K562 (cell line): Measurements from ENCODE around the gene HPCAL1. TPM values are rescaled to one million over a fixed set of nuclear protein-coding genes. Genes with fewer than 3 reads are reported as not detected.
A peak's percentile ranks its signal among the peaks of the same experiment; 100 is the strongest.

Experiments
- BRD4 ChIP-seq: fragments of 200-600 bp; sonication (generic); IDR thresholded peaks from 2 replicates; pipeline ENCODE4 v1.6.1; 2017; ENCODE audit warnings: inconsistent platforms
- FOXP4 ChIP-seq: sonication (generic); formaldehyde crosslinking; IDR thresholded peaks from 2 replicates; pipeline ENCODE4 v1.8.0; 2022; ENCODE audit warnings: mild to moderate bottlenecking, missing genetic modification reagents, borderline replicate concordance
- MEF2D ChIP-seq: conservative IDR thresholded peaks from 2 replicates; pipeline ENCODE4 v1.6.1; 2016; ENCODE audit warnings: low read depth, missing genetic modification characterization, missing compliant biosample characterization
- PTRF ChIP-seq: fragments of 450-650 bp; IDR thresholded peaks from 2 replicates; pipeline ENCODE4 v1.6.1; 2016; ENCODE audit warnings: mild to moderate bottlenecking, missing genetic modification characterization, missing compliant biosample characterization
- RBM22 ChIP-seq: fragments of 200-400 bp; formaldehyde crosslinking; IDR thresholded peaks from 2 replicates; pipeline ENCODE4 v1.6.1; 2018; ENCODE audit warnings: low read length, low read depth; ENCODE audit not compliant: poor library complexity, severe bottlenecking
- TRIM24 ChIP-seq, 2 experiments: fragments of 450-650 bp; IDR thresholded peaks; 2 replicates each; pipeline ENCODE4 v1.6.1; 2016
- ZBED1 ChIP-seq: IDR thresholded peaks from 2 replicates; pipeline ENCODE4 v1.6.1; 2014
- ZBTB33 ChIP-seq: sonication (generic); formaldehyde crosslinking; IDR thresholded peaks from 2 replicates; pipeline ENCODE4 v1.8.1; 2023; ENCODE audit warnings: mild to moderate bottlenecking, missing genetic modification reagents
- ZNF644 ChIP-seq: fragments of 200-800 bp; sonication (Bioruptor generic); IDR thresholded peaks from 2 replicates; pipeline ENCODE4 v1.6.1; 2016; ENCODE audit warnings: low read depth, missing genetic modification characterization, missing compliant biosample characterization
- polyA plus RNA-seq, 8 experiments: library from polyadenylated mRNA; depleted of rRNA in 4 of 8; stranded (reverse) in 5 of 8; unstranded in 3 of 8; fragments of >200 nt; fragmentation: Nextera tagmentation in 2 of 8; fragmentation: Illumina TruSeq in 1 of 8; extraction: Ambion mirVana in 2 of 8; extraction: Trizol in 1 of 8; gene quantifications; 2 replicates each; pipeline versions ENCODE4 v1.2.1 to v1.2.3, GENCODE V29; 2011 to 2014; ENCODE audit warnings: inconsistent platforms in 1 of 8, missing spikeins in 1 of 8
- total RNA-seq, 7 experiments: library from RNA; depleted of rRNA in 6 of 7; stranded (reverse); fragments of >200 nt in 6 of 7; fragmentation: Illumina TruSeq in 2 of 7; extraction: Trizol in 2 of 7; gene quantifications; 2 replicates each; pipeline versions ENCODE4 v1.2.1 to v1.2.3, GENCODE V29; 2011 to 2021; ENCODE audit warnings: low replicate concordance in 1 of 7
- TF ChIP-seq, protein P1 (sequence below), 2 experiments: fragments of 450-650 bp; IDR thresholded peaks; 2 replicates each; pipeline ENCODE4 v1.6.1; 2018; ENCODE audit warnings: mild to moderate bottlenecking in 2 of 2, low read depth in 1 of 2; ENCODE audit not compliant: partially characterized antibody in 2 of 2

The HPCAL1 gene
- total and polyA plus RNA-seq, 9 of the 15 experiments (the other 6 are each of a cell fraction or from before 2014, with no cell fraction given): 2.7 to 65.5 (median 23.9) TPM

GRCh38 chr2:10341193-10341592 lies 38.5 kb downstream of the HPCAL1 start (continued):
- TF ChIP-seq, protein P1, sequence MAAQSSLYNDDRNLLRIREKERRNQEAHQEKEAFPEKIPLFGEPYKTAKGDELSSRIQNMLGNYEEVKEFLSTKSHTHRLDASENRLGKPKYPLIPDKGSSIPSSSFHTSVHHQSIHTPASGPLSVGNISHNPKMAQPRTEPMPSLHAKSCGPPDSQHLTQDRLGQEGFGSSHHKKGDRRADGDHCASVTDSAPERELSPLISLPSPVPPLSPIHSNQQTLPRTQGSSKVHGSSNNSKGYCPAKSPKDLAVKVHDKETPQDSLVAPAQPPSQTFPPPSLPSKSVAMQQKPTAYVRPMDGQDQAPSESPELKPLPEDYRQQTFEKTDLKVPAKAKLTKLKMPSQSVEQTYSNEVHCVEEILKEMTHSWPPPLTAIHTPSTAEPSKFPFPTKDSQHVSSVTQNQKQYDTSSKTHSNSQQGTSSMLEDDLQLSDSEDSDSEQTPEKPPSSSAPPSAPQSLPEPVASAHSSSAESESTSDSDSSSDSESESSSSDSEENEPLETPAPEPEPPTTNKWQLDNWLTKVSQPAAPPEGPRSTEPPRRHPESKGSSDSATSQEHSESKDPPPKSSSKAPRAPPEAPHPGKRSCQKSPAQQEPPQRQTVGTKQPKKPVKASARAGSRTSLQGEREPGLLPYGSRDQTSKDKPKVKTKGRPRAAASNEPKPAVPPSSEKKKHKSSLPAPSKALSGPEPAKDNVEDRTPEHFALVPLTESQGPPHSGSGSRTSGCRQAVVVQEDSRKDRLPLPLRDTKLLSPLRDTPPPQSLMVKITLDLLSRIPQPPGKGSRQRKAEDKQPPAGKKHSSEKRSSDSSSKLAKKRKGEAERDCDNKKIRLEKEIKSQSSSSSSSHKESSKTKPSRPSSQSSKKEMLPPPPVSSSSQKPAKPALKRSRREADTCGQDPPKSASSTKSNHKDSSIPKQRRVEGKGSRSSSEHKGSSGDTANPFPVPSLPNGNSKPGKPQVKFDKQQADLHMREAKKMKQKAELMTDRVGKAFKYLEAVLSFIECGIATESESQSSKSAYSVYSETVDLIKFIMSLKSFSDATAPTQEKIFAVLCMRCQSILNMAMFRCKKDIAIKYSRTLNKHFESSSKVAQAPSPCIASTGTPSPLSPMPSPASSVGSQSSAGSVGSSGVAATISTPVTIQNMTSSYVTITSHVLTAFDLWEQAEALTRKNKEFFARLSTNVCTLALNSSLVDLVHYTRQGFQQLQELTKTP (IDR thresholded peaks at IDR 0.05; ENCODE audit: low read depth in 1 of 2, partially characterized antibody in 2 of 2): no peak
- no peak for TF ChIP-seq ZNF644 (tag)
- no peak for TF ChIP-seq MEF2D
- TF ChIP-seq ZBED1: no peak
- peak; percentile 89 for TF ChIP-seq ZBTB33 (CRISPR knock-in tag)
- no peak for TF ChIP-seq RBM22
- TF ChIP-seq FOXP4 (CRISPR knock-in tag): no peak
- no peak for TF ChIP-seq BRD4
- TF ChIP-seq PTRF (tag): no peak
- peak; percentile 43 to 44; a peak in 1 of 4 replicates for TF ChIP-seq TRIM24 (IDR thresholded peaks at IDR 0.05)
